Retina (tissue), 1 donor: Measurements from ENCODE around the gene OR8J1.
"Not testable (repeated sequence)": the region's sequence is repeated elsewhere in the genome, so short reads cannot be mapped to it uniquely, and the experiment has no call there.

Source experiments
- DNase-seq: peaks from one replicate; pipeline ENCODE4 v3.0.0-alpha.2; 2016

The OR8J1 gene, protein sequence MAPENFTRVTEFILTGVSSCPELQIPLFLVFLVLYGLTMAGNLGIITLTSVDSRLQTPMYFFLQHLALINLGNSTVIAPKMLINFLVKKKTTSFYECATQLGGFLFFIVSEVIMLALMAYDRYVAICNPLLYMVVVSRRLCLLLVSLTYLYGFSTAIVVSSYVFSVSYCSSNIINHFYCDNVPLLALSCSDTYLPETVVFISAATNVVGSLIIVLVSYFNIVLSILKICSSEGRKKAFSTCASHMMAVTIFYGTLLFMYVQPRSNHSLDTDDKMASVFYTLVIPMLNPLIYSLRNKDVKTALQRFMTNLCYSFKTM

DNA sequence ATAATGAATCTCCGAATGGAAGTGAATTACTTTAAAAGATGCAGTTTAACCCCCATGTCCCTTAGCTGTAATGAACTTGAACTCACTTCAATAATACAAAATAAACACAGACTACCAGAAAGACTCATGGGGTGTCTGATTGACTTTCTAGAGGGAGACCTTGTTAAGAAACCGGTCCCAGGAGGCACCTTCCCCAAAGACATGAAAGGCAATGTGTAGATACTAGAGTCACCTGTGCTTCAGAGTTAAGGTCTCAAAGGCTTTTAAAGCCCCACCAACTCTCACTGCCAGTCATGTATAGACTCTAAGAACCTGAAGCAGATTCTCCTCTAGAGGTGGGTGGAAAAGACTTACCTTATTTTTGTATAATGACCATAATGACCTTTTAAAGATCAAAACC is at the start of gene OR8J1:
Gene OR8J1 (plus strand): TSS at position 301 of the 400 bp plus-strand sequence. CDS start 5,956 bp downstream, outside the sequence.
- DNase-seq: no peak

DNA sequence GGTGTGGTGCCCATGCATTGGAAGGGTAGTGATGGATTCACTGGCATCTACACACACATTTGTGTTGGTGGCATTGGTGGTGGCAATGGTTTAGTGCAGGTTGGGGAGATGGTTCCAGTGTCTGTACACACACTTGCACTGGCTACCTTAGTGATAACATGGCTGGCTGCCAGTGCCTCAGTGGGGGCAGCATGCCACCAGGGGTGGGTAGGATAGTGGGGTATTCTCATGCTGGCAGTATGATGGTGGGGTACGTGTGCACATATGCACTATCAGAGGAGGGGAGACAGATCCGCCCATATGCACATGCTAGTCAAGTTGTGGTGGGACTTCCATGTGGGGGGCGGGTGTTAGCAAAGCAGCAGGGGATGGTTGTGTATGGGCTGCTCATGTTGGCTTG is 46.3 kb upstream of the OR8J1 start:
- no peak for DNase-seq

DNA sequence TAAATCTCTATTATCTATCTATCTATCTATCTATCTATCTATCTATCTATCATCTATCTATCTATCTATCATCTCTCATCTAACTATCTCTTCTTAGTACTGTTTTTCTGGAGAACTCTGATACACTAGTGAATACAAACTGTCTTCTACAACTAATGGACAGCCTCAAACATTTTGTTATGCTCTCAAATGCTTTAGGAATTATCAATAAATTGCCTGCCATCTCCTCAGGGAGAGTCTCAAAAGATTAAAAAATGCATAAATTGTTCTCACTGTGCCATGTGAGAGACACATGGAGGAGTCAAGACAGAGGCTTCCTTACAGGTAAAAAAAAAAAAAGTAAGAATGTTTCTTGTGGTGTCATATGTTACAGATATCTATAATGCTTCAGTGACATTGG is 39.2 kb upstream of the OR8J1 start, which contains the start of gene OR8K3:
Gene OR8K3 (plus strand): TSS at position 301 of the 400 bp plus-strand sequence. CDS start 3,163 bp downstream, outside the sequence.
- no peak for DNase-seq

DNA sequence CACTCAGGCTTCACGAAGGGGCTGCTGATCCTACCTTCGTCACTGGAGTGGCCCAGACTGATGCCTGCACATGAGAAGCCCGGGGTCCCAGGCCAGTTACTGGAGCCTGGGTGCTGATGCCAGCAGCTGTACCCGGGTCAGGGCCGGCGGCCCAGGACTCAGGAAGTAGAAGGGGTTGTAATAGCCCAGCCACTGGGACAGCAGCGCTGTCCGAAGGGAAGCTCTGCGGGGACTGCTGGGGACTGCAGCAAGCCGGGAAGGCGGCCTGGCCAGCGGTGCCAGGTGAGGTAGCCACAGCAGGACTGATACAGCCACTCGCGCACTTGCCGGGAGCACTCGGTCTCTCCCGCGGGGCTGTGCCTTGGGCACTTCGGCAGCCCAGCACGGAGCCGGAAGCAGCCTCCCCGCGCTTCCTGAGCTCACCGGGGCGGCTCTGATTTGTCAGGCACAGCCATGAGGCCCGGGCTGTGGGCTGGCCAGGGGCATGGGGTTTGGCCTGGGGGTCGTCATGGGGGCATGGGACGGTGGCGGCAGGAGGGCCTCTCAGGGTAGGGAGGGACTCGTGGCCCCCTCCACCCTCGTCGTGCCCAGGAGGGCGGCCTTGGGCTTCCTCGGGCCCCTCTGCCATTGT is 22.1 kb upstream of the OR8J1 start:
- DNase-seq: no peak

DNA sequence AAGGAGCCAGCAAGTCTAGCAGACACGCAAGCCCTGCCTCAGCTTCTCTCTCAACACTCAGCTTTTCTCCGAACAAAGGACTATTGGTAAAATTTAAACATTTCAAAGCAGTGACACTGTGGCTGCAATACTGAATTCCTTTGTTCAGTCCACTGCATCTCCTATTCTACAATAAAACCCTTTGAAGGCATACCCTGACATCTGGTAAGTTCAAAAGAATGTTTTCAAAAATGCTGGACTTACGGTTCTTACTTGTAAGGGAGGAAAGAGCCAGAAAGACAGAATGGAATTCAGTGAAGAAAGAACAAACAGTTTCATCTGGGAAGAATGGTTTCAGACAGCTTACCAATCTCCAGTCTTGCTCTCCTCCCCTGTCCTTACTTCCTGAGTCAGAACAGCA is 20.9 kb upstream of the OR8J1 start:
- no peak for DNase-seq

DNA sequence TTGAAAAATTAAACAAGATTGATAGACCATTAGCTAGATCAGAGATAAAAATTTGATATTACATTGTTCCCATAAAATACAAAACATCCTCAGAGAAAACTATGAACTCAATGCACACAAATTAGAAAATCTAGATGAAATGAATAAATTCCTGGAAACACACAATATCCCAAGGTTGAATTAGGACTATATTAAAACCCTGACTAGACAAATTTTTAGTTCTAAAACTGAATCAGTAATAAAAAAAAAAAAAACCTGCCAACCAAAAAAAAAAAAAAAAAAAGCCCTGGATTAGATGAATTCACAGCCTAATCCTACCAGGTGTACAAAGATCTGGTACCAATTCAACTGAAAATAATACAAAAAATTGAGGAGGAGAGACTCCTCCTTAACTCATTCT is 13.8 kb upstream of the OR8J1 start:
- no peak for DNase-seq

DNA sequence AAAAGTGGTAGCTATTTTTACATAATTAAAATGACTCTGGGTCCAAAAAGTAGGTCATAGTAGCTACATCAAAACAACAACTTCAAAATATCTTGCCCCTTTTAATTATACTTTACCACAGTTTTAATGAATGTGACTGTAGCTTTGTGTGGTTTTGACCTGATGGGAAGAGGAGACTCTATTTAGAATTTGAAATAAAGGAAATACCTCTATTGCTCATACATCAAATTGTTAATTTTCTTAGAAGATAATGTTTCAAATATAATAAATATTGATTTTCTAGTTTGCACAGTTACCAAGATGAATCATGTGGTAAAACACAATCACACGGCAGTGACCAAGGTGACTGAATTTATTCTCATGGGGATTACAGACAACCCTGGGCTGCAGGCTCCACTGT is 8.4 kb upstream of the OR8J1 start, which contains the start of gene OR8K1:
Gene OR8K1 (plus strand): TSS at position 301 of the 400 bp plus-strand sequence. CDS start 0 bp downstream, at position 301.
- DNase-seq: no peak

DNA sequence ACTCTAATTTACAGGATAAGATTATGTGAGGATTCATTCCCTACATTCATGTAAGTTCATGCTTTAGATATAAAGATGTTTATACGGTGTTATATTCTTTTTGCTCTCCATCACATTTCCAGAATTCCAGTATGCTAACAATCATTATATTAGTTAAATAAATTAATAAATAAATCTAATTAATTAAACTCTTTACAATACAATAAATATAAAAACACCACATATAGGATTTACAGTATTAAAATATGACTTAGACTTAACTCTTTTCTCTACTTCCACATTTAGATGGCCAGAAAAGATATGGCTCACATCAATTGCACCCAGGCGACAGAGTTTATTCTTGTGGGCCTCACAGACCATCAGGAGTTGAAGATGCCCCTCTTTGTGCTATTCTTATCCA is 21.2 kb downstream of the OR8J1 start, which contains the start of gene OR8U1:
Gene OR8U1 (plus strand): TSS at position 301 of the 400 bp plus-strand sequence. CDS start 0 bp downstream, at position 301.
- DNase-seq: no peak

DNA sequence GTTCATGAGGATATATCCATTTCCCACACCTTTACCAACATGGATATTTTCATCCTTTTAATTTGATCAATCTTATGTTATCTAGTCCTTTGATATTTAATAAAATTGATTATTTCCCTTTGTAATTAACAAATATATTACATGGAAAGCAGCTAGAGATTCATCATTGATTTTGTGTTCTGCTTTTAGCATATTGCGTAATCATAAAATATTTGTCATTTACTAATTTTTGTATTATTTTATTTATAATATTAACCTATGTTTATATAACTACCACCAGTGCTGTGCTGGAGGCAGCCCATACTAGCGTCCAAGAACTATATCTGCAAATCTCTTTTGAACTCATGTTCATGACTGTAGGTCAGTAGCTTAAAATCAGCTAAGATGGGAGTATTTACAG is 26.0 kb downstream of the OR8J1 start:
- DNase-seq: no peak

DNA sequence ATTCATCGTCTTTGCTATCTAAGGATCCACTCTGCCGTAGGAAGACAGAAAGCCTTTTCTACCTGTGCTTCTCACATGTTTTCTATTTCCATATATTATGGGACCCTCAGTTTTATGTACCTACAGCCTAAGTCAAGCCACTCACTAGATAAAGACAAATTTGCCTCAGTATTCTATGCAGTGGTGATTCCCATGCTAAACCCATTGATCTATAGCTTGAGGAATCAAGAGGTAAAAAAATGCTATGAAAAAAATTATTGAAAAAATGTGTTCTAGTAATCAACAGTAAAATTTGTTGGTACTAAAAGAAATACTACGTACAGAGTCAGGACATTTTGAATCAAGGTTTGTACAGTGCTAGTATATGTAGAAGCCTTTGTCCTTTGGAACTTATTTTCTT is 40.3 kb downstream of the OR8J1 start:
- DNase-seq: no peak

DNA sequence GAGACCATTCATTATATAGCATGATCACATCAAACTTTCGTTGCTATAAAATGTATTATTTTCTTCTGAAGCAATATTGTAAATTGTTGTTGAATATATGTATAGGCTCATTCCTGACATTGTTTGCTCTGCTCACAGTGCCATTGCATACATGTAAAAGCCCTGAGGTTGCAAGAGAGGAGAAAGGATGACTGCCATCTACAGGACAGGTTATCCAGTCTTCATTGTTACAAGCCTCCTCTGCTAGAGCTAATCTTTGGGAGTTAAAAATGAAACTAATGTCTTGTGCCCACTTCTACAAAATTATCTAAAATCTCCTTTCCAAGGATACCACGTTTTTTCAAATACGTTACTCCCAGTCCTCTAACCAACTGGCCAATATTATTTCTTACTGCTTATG is 42.0 kb downstream of the OR8J1 start:
- no peak for DNase-seq

DNA sequence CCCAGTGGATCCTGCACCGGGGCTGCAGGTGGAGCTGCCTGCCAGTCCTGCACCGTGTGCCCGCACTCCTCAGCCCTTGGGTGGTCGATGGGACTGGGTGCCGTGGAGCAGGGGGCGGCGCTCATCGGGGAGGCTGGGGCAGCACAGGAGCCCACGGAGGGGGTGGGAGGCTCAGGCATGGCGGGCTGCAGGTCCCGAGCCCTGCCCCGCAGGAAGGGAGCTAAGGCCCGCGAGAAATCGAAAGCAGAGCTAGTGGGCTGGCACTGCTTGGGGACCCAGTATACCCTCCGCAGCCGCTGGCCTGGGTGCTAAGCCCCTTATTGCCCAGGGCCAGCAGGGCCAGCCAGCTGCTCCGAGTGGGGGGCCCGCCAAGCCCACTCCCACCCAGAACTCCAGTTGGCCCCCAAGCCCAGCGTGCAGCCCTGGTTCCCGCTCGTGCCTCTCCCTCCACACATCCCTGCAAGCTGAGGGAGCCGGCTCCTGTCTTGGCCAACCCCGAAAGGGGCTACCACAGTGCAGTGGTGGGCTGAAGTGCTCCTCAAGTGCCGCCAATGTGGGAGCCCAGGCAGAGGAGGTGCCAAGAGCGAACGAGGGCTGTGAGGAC is 47.9 kb downstream of the OR8J1 start:
- DNase-seq: not testable (repeated sequence)

DNA sequence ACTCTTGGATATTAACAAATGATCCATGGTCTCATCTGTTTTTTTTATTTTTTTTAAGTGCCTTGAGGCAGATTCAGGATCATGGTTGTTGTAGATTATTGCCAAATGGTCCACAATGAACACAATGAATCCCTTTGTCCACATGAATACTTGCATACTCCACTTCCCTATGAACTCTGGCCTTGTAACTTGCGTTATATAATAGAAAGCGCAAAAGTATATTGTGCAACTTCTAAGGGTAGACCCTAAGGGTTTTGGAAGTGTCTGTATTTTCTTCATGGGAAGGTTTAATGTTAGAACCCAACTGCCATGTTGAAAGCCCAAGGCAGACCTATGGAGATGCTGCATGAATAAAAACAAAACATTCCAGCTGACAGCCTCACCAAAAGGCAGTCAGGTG is 50.3 kb downstream of the OR8J1 start:
- DNase-seq: no peak

DNA sequence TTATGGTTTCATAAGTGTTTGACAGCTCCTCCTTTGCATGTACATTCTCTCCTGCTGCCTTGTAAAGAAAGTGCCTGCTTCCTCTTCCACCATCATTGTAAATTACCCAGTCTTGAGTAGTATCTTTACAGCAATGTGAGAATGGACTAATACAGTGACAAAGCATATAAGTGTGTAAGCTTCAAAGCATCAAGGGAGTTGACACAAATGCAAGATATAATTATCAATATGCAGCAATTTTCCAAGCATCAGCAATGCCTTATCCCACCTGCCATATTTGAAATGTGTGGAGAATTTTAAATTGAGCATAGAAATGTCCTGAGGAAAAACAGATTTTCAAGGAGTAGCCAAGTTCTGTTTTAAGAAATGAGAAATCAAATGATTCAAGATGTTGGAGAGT is 56.7 kb downstream of the OR8J1 start:
- no peak for DNase-seq
